ENCODE results near the gene GSG1. TPM values are rescaled to one million over a fixed set of nuclear protein-coding genes. Genes with fewer than 3 reads are reported as not detected.
A peak's percentile ranks its signal among the peaks of the same experiment; 100 is the strongest.

Gene GSG1
- total RNA-seq, 1 donor from 2014 or later = not detected

DNA sequence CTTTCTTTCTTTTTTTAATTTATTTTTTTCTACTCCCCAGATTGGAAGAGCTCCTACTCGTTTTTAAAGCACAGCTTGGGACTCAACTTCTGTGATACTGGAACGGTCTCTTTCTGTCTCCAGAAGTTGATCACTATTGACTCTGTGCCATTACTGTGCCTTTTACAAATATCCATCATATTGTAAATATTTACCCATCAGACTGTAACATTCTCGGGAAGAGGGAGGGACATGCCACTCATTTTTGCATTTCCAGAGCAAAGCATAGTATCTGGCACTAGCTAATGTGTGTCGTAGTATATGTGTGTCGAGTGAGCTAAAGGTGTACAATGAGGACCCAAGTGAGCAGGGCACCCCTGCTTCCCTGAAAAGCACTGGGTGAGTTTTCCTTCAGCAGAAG lies 24.0 kb upstream of the GSG1 start:
- Histone ChIP-seq H3K4me3 (no peak overlapping the region), H3K27me3 (ENCODE audit: low read depth) (no peaks in the 10 kb centered on the region), H3K36me3 (no peaks in the 10 kb centered on the region), H3K9me3 (replicated peaks) (no peaks in the 10 kb centered on the region), H3K4me1 (no peaks in the 10 kb centered on the region), H3K27ac (replicated peaks) (no peak overlapping the region)
- intact Hi-C loops (cut with micrococcal nuclease) = no loop called here
- TF ChIP-seq, protein P1, sequence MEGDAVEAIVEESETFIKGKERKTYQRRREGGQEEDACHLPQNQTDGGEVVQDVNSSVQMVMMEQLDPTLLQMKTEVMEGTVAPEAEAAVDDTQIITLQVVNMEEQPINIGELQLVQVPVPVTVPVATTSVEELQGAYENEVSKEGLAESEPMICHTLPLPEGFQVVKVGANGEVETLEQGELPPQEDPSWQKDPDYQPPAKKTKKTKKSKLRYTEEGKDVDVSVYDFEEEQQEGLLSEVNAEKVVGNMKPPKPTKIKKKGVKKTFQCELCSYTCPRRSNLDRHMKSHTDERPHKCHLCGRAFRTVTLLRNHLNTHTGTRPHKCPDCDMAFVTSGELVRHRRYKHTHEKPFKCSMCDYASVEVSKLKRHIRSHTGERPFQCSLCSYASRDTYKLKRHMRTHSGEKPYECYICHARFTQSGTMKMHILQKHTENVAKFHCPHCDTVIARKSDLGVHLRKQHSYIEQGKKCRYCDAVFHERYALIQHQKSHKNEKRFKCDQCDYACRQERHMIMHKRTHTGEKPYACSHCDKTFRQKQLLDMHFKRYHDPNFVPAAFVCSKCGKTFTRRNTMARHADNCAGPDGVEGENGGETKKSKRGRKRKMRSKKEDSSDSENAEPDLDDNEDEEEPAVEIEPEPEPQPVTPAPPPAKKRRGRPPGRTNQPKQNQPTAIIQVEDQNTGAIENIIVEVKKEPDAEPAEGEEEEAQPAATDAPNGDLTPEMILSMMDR (IDR thresholded peaks at IDR 0.05; ENCODE audit: borderline replicate concordance) = no peak
- no peak for DNase-seq

DNA sequence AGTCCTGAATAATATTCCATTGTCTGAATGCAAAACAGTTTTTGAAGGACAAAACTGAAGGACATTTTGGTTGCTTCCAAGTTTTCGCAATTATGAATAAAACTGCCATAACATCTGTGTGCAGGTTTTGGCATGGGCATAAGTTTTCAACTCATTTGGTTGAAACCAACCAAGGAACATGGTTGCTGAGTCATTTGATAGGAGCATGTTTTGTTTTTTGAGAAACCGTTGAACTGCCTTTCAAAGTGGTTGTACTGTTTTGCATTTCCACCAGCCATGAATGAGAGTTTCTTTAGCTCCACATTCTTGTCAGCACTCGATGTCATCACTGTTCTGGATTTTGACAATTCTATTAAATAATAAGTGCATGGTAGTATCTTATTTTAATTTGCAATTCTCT lies 23.0 kb upstream of the GSG1 start:
- TF ChIP-seq, protein P1 (IDR thresholded peaks at IDR 0.05; ENCODE audit: borderline replicate concordance) = no peak
- DNase-seq = no peak
- Histone ChIP-seq H3K4me1 (peaks cover under 1% of the 10 kb centered on the region), H3K27ac (replicated peaks) (no peak overlapping the region), H3K9me3 (replicated peaks) (no peaks in the 10 kb centered on the region), H3K4me3 (no peak overlapping the region), H3K36me3 (no peaks in the 10 kb centered on the region), H3K27me3 (ENCODE audit: low read depth) (no peaks in the 10 kb centered on the region)
- intact Hi-C loops (cut with micrococcal nuclease) = no loop called here

DNA sequence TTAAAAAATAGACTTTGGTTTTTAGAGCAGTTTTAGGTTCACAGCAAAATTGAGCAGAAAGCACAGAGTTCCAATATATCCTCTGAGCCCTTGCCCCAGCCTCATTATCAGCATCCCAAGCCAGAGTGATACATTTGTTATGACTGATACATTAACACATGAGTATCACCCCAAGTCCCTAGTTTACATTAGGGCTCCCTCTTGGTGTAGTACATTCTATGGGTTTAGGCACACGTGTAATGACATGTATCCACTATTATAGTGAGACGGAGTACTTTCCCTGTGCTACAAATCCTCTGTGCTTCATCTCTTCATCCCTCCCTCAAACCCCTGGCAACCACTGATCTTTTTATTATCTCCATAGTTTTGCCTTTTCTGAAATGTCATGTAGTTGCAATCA lies 22.5 kb upstream of the GSG1 start:
- no peaks in the 10 kb centered on the region for H3K27me3 ChIP-seq (ENCODE audit: low read depth)
- intact Hi-C loops (cut with micrococcal nuclease) = no loop called here
- TF ChIP-seq, protein P1 (IDR thresholded peaks at IDR 0.05; ENCODE audit: borderline replicate concordance) = no peak
- no peaks in the 10 kb centered on the region for H3K9me3 ChIP-seq (replicated peaks)
- no peak overlapping the region for H3K4me3 ChIP-seq
- peaks cover 3% of the 10 kb centered on the region for H3K4me1 ChIP-seq
- no peak overlapping the region for H3K27ac ChIP-seq (replicated peaks)
- H3K36me3 ChIP-seq = no peaks in the 10 kb centered on the region
- DNase-seq = no peak

DNA sequence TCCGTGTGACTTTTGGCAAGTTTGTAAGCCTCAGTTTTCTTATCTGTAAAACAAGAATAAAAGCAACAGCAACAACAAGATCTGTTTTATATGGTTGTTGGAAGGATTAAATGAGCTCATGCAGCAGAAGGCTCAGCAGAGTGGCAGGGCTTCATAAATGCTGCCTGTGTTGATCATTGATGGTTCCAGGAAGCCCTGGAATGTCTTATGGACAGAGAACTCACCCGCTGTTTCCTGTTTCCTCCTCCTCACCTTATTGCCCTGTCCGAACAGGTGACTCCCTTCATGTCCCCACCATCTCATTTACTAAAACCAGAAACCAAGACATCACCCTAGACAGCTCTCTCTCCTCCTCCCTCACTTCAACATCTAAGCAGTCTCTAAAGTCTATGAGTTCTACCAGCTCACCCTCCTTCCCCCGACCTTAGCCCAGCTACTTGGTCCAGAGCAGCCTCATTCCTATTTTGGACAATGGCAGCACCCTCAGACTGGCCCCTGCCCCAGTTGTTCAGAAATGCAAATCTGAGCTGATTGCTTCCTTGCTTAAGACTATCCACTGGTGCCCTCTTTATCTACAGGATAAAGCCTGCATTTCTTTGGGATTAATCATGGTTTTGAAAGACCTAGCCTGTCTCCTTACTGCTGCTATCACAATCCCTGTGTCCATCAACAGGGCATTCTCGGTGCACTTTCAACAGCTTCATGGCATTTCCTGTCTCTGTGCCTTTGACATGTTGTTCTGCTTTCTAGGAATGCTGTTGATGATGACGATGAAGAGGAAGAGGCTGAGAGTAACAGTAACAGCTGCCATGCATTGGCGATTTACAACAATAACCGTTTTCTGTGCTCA lies 21.4 kb upstream of the GSG1 start:
- Histone ChIP-seq H3K4me1 (peaks cover 3% of the 10 kb centered on the region), H3K27me3 (ENCODE audit: low read depth) (no peaks in the 10 kb centered on the region), H3K4me3 (no peak overlapping the region), H3K9me3 (replicated peaks) (no peaks in the 10 kb centered on the region), H3K27ac (replicated peaks) (no peak overlapping the region), H3K36me3 (no peaks in the 10 kb centered on the region)
- no peak for DNase-seq
- intact Hi-C loops (cut with micrococcal nuclease) = no loop called here
- TF ChIP-seq, protein P1 (IDR thresholded peaks at IDR 0.05; ENCODE audit: borderline replicate concordance) = no peak

DNA sequence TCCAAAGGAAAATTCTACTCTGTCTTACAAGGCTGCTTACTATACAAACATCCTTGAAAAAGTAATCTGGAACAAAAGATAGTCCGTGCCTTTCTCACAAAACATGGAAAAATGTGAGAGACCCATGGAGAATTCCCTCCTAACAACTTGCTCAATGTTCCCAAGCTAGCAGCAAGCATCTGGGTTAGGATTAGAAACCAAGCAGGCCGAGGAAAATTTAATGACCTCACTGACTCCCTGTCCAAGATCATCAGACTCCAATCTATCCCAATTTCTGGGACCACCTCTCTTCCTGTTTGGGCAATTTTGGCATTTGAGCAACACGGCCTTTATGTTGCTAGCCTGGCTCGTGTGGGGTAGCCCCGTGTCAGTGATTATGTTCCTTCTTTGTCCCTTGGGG lies 18.1 kb upstream of the GSG1 start:
- Histone ChIP-seq H3K9me3 (replicated peaks) (no peaks in the 10 kb centered on the region), H3K27me3 (ENCODE audit: low read depth) (no peaks in the 10 kb centered on the region), H3K36me3 (no peaks in the 10 kb centered on the region), H3K4me3 (no peak overlapping the region), H3K27ac (replicated peaks) (peak overlapping the region; percentile 54), H3K4me1 (peaks cover 12% of the 10 kb centered on the region)
- TF ChIP-seq, protein P1 (IDR thresholded peaks at IDR 0.05; ENCODE audit: borderline replicate concordance) = no peak
- DNase-seq = no peak
- intact Hi-C loops (cut with micrococcal nuclease) = no loop called here

Measured in left ventricle myocardium inferior (tissue), 1 donor.